Activated naive CD4-positive, alpha-beta T cell treated with Interleukin-2 at 50 U/mL for 16 hours (primary cell): Measurements from ENCODE around the gene NACA.
"Not testable (repeated sequence)": the region's sequence is repeated elsewhere in the genome, so short reads cannot be mapped to it uniquely, and the experiment has no call there.

Experiments
- DNase-seq: peaks from one replicate; pipeline ENCODE4 v3.0.0-alpha.2; 2020

Gene NACA

DNA sequence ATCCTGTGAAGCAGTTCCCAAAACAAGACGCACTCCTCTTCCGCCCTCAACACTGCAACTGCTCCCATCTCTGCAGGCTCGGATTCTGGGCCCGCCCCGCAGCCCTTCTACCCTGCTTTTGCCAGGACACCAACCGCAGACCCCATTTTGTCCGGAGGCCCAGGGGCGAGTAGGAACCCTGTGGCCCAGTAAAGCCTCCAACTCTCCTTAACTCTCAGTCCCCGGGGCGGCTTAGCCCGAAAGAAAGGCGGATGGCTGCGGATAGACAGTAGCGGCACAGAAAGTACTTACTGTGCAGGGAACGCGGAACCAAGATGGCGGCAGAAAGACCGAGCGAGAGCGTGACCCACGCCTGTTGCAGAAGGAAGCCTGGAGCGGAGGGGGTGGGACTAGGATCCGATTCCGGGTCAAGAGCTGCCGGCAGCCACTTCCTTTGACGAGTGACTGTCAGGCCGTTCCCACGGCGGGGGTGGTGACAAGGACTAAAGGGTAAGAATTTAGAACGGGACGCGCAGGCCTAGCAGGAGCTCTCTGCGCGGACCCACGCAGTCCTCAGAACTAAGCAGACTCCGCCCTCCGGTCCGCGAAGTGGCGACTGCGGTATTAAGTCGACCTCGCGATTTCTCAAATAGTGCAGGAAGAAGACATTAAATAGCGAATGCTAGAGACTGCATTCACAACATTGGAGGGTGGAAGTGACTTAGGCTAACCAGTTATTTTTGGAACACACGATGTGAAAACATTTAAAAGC, at the start of gene NACA:
Gene NACA, minus strand, starts transcription at position 328 of the 751 bp plus-strand sequence. CDS start 778 bp downstream, outside the sequence.
- DNase-seq: peak; percentile 99

DNA sequence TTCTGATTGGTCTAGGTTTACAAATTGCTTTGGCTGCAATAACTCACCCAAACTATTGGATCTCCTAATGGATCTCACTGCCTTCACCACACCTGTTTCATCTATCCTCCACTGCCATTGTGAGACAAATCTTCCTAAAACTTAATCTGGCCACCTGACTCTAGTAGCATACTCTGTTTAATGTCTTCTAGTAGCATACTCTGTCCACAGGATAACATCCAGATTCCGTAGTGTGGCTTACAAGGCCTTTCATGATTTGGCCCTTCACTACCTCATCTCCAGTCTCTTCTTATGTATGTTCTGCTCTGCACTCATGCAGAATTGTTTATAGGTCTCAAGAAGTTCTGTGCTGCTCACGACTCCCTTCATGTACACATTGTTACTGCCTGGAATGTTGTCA, 48.0 kb upstream of the NACA start:
- no peak for DNase-seq

DNA sequence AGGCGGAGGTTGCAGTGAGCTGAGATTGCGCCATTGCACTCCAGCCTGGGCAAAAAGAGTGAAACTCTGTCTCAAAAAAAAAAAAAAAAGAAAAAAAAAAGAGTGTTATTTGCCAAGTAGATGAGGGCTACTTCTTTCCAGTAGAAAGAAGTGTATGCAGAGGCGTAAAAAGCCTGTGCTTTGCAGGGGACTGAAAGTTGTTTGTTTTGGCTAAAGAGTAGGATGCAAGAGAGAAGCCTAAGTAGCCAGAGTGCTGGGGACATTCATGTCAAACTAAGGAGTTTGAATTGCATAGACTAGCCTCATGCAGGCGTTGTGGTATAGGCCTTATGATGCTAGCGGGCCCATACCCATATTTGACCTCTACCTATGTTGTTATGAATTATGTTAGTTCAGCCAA, 47.5 kb upstream of the NACA start:
- no peak for DNase-seq

DNA sequence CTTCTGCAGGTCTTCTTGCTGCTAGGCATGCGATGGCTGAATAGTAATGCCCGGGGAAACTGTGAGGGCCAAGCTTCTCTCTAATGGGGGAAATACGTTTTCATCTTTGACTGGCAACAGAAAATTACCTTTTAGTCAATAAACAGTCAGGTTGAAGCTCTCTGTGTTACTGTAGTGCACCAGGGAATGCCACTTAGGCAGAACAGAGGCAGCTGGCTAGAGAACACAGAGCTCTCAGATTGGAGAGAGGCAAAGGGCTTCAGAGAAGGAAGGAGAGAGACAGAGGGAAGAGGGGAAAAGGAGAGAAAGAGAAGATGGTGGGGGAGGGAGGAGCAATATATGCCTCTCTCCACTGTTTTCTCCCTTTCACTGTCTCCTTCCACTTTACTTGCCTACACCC, 44.8 kb upstream of the NACA start:
- DNase-seq: no peak

DNA sequence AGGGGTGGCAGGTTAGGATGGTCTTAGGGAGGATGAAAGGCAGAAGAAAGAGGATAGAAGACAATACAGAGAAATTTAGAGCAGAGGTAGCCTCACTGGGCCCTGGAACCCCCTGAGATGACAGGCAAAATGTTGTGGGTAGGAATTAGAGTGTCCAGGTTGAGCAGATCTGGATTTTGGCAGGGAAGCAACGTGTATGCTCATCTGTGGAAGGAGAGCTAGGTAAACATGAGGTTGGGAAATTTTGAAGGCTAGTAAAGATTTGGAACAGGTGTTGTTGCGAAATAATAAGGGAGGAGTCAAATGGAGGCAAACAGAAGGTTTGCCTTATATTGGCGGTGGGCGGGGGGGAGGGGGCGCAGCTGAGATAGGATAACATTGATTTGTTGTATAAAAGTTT, 43.3 kb upstream of the NACA start:
- DNase-seq: no peak

DNA sequence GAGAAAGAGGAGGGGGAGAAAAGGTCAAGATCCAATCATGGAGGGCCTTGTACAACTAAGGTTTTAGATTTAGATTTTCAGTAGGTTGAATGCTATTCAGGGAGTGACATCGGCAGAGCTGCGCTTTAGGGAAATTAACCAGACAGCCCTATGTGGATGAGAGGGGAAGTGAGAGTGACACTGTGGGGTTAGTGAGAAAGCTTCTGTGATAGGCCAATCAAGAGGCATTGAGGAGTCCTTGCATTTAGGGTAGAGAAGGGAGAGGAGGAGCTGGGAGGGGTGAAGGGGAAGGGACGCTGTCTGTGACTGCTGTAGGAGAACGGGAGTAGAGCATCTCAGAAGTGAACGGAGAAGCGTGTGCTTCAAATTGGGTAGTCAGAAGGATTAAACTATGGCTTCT, 41.4 kb upstream of the NACA start:
- DNase-seq: no peak

- DNase-seq: no peak
These were observed 38.9 kb upstream of the NACA start for GRCh38 chr12:56763753-56764657.

DNA sequence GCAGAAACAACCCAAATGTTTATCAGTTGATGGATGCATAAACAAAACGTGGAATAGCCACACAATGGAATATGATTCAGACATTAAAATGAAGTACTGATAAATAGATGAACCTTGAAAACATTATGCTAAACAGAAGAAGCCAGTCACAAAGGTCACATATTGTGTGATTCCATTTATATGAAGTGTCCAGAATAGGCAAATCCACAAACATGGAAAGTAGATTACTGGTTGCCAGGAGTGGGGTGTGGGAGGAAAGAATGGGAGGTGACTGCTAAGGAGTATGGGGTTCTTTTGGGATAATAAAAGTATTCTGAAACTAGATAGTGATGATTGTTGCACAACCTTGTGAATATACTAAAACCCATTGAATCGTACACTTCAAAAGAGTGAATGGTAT, 36.7 kb upstream of the NACA start:
- no peak for DNase-seq

DNA sequence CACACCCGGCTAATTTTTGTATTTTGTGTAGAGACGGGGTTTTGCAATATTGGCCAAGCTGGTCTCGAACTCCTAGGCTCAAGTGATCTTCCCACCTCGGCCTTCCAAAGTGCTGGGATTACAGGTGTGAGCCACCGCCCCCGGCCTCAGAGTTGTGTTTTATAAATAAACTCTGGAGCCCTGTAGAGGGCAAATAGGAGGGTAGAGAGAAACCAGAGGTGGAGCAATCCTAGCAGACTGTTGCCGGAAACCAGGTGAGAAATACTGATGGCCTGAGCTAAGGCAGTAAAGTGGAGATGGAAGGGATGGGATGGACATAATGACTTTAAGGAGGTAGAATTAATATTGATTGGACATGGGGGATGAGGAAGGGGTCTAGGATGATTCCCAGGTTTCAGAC, 35.4 kb upstream of the NACA start:
- no peak for DNase-seq

- DNase-seq: no peak
These were observed 34.3 kb upstream of the NACA start for GRCh38 chr12:56759263-56759908.

DNA sequence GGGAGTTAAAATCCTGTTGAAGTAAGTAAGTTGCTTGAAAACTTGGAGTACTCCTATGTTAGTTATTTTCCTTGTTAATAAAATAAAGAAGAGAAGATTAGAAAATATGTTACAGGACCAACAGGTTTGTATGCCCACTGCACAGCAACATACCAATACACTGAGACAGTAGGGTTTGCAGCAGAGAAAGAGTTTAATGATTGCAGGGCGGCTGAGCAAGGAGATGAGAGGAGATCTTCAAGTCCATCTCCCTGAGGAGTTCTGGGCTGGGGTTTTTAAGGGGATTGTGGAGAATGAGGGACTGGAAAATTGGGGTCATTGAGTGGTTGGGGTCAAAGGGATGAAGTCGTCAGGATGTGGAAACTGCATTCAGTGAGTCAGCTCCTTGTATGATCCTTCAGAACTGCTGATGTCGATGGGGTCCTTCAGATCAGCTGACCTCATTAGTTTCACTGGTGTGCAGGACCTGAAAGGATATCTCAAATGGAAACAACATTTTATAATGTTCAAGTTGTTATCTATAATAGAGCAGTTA, 33.7 kb upstream of the NACA start:
- no peak for DNase-seq

GRCh38 chr12:56757971-56758370, 32.9 kb upstream of the NACA start:
- not testable (repeated sequence) for DNase-seq

- DNase-seq: no peak
These were observed 28.5 kb upstream of the NACA start for GRCh38 chr12:56753566-56753965.

- peak; percentile 88 for DNase-seq
These were observed 26.9 kb upstream of the NACA start, which contains the start of gene PRIM1 for GRCh38 chr12:56751712-56752598. Gene PRIM1, minus strand, starts transcription at chr12:56752323. Its CDS starts 25 bp downstream, at chr12:56752298.

DNA sequence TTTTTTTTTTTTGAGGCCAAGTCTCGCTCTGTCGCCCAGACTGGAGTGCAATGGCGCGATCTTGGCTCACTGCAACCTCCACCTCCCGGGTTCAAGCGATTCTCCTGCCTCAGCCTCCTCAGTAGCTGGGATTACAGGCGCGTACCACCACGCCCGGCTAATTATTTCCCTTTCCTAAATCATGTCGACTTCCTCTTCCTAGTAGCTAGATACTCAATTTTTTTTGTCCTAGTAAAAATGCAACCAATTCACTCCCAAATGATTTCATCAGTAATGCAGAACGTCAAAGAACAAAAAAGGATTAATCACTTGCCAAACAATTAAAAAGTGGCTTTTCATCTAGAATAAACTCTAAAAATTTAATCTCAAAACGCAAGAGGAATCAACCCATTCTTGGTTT, 25.5 kb upstream of the NACA start:
- not testable (repeated sequence) for DNase-seq

- no peak for DNase-seq
These were observed 24.8 kb upstream of the NACA start for GRCh38 chr12:56749853-56750252.

DNA sequence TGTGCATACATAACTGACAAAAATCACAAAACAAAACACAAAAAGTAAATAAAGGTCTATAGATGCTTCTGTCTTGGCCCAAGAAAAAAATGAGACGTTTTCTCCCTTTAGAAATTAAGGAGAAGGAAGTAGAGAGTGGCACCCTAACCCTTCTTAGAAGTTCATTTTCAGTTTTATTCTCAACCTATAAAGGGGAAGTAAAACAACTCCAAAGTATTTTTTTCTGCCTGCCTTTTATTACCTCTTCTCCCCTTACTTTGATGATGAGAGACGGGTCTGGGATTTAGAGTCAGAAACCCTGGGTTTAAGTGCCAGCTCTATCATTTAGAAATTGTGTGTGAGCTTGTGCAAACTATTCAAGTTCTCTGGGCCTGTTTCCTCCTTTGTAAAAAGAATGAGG, 24.3 kb upstream of the NACA start:
- no peak for DNase-seq

DNA sequence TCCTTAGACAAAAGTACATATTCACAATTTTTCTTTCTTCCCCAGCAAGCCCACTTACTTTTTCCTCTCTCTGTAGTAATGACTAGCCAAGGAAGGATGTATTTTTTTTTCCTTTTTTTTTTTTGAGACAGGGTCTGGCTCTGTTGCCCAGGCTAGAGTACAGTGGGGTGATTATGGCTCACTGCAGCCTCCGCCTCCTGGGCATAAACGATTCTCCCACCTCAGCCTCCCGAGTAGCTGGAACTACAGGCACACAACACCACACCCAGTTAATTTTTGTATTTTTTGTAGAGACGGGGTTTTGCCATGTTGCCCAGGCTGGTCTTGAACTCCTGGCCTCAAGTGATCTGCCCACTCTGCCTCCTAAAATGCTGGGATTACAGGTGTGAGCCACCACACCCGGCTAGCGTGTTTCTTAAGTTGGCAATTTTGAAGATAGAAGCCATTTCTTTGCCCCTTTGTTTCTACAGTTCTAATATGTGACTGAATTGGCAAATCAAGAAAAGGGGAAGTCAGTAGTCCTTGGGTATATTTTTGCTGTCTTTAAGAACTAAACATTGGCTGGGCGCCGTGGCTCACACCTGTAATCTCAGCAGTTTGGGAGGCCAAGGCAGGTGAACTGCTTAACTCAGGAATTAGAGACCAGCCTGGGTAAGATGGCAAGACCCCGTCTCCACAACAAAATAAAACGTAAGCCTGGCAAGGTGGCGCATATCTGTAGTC, 3.2 kb upstream of the NACA start:
- DNase-seq: no peak

GRCh38 chr12:56726196-56726675, 1.1 kb upstream of the NACA start:
- DNase-seq: not testable (repeated sequence)

- no peak for DNase-seq
These were observed 614 bp upstream of the NACA start for GRCh38 chr12:56725723-56726102.

- DNase-seq: peak; percentile 11
These were observed 463 bp downstream of the NACA start for GRCh38 chr12:56724701-56724971.
